Measurements from ENCODE around the gene POTEJ.
"Not testable (repeated sequence)": the region's sequence is repeated elsewhere in the genome, so short reads cannot be mapped to it uniquely, and the experiment has no call there.

The POTEJ gene

GRCh38 chr2:130597994-130598393 lies 13.2 kb upstream of the POTEJ start:
- H3K27ac ChIP-seq; DNase-seq (ENCODE audit: low spot score); CTCF ChIA-PET; POLR2A ChIA-PET (ENCODE audit: low non-redundant PET): not testable (repeated sequence)

- POLR2A ChIA-PET (ENCODE audit: low non-redundant PET); CTCF ChIA-PET; H3K27ac ChIP-seq; DNase-seq (ENCODE audit: low spot score): not testable (repeated sequence)
Measured at GRCh38 chr2:130598463-130598862, 12.8 kb upstream of the POTEJ start.

- CTCF ChIA-PET; POLR2A ChIA-PET (ENCODE audit: low non-redundant PET); DNase-seq (ENCODE audit: low spot score); H3K27ac ChIP-seq: not testable (repeated sequence)
Measured at GRCh38 chr2:130599393-130599792, 11.8 kb upstream of the POTEJ start, which contains the start of gene CFC1. TSS of gene CFC1 (minus strand) at chr2:130599575. CDS start at chr2:130599287, 288 bp downstream.

GRCh38 chr2:130599926-130600325 lies 11.3 kb upstream of the POTEJ start:
- CTCF ChIA-PET; DNase-seq (ENCODE audit: low spot score); POLR2A ChIA-PET (ENCODE audit: low non-redundant PET); H3K27ac ChIP-seq: not testable (repeated sequence)

GRCh38 chr2:130601648-130602302 lies 9.5 kb upstream of the POTEJ start:
- CTCF ChIA-PET; POLR2A ChIA-PET (ENCODE audit: low non-redundant PET); H3K27ac ChIP-seq; DNase-seq (ENCODE audit: low spot score): not testable (repeated sequence)

- CTCF ChIA-PET; H3K27ac ChIP-seq; DNase-seq (ENCODE audit: low spot score); POLR2A ChIA-PET (ENCODE audit: low non-redundant PET): not testable (repeated sequence)
Measured at GRCh38 chr2:130608276-130609001, 2.8 kb upstream of the POTEJ start.

- CTCF ChIA-PET; POLR2A ChIA-PET (ENCODE audit: low non-redundant PET); H3K27ac ChIP-seq; DNase-seq (ENCODE audit: low spot score): not testable (repeated sequence)
Measured at GRCh38 chr2:130609002-130609920, 2.0 kb upstream of the POTEJ start.

GRCh38 chr2:130610486-130610885 lies 754 bp upstream of the POTEJ start:
- DNase-seq (ENCODE audit: low spot score); H3K27ac ChIP-seq; POLR2A ChIA-PET (ENCODE audit: low non-redundant PET); CTCF ChIA-PET: not testable (repeated sequence)

GRCh38 chr2:130628784-130629475 lies 17.7 kb downstream of the POTEJ start:
- DNase-seq (ENCODE audit: low spot score); POLR2A ChIA-PET (ENCODE audit: low non-redundant PET); H3K27ac ChIP-seq; CTCF ChIA-PET: not testable (repeated sequence)

- POLR2A ChIA-PET (ENCODE audit: low non-redundant PET); DNase-seq (ENCODE audit: low spot score); CTCF ChIA-PET; H3K27ac ChIP-seq: not testable (repeated sequence)
Measured at GRCh38 chr2:130638973-130639372, 27.7 kb downstream of the POTEJ start.

- POLR2A ChIA-PET (ENCODE audit: low non-redundant PET); H3K27ac ChIP-seq; CTCF ChIA-PET; DNase-seq (ENCODE audit: low spot score): not testable (repeated sequence)
Measured at GRCh38 chr2:130641688-130642087, 30.4 kb downstream of the POTEJ start.

GRCh38 chr2:130649285-130649684 lies 38.0 kb downstream of the POTEJ start:
- H3K27ac ChIP-seq; POLR2A ChIA-PET (ENCODE audit: low non-redundant PET); DNase-seq (ENCODE audit: low spot score); CTCF ChIA-PET: not testable (repeated sequence)

GRCh38 chr2:130664506-130664905 lies 53.3 kb downstream of the POTEJ start:
- POLR2A ChIA-PET (ENCODE audit: low non-redundant PET); H3K27ac ChIP-seq; CTCF ChIA-PET; DNase-seq (ENCODE audit: low spot score): not testable (repeated sequence)

GRCh38 chr2:130665596-130665995 lies 54.4 kb downstream of the POTEJ start:
- H3K27ac ChIP-seq; DNase-seq (ENCODE audit: low spot score); POLR2A ChIA-PET (ENCODE audit: low non-redundant PET); CTCF ChIA-PET: not testable (repeated sequence)

- POLR2A ChIA-PET (ENCODE audit: low non-redundant PET); CTCF ChIA-PET; H3K27ac ChIP-seq; DNase-seq (ENCODE audit: low spot score): not testable (repeated sequence)
Measured at GRCh38 chr2:130667516-130667915, 56.3 kb downstream of the POTEJ start.

GRCh38 chr2:130670026-130670745 lies 58.9 kb downstream of the POTEJ start:
- H3K27ac ChIP-seq; CTCF ChIA-PET; DNase-seq (ENCODE audit: low spot score); POLR2A ChIA-PET (ENCODE audit: low non-redundant PET): not testable (repeated sequence)
